Embryonic facial prominence (tissue), 1 donor: ENCODE measurements around the gene TUBA4B.
"Not testable (repeated sequence)": the region's sequence is repeated elsewhere in the genome, so short reads cannot be mapped to it uniquely, and the experiment has no call there.

Experiments
- DNase-seq: peaks from one replicate; pipeline ENCODE4 v3.0.0-alpha.2; 2016; ENCODE audit errors: extremely low spot score

Gene TUBA4B

DNA sequence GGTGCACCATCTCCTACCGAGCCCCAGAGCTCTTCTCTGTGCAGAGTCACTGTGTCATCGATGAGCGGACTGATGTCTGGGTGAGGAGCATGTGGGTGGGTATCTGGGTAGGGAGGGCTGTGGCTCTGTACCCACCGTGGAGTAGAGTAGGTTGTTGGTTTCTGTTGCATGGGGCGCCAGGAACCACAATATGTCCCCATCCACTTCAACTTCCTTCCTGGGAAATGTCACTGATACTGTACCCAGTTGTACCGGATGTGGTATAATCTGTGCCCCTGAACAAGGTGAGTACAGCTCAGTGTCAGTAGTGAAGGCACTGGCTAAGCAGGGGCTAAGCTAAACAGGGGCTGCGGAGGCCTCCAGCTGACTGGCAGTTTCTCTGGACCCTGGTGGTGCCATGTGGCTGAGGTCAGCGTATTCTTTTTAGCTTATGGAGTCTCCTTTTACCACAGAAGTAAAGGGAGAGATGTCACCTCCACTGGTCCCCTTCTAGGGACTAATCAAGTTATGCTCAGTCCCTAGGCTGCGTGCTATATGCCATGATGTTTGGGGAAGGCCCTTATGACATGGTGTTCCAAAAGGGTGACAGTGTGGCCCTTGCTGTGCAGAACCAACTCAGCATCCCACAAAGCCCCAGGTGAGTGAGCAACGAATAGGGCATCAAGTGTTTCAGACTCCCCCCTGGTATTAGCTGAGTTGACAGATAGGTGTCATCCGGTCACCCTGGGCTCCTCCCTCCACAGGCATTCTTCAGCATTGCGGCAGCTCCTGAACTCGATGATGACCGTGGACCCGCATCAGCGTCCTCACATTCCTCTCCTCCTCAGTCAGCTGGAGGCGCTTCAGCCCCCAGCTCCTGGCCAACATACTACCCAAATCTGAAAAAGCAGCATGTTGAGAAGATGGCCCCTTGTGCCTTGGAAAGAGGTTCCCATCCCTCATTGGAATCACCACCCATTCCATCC lies 5.1 kb upstream of the TUBA4B start:
- no peak for DNase-seq

DNA sequence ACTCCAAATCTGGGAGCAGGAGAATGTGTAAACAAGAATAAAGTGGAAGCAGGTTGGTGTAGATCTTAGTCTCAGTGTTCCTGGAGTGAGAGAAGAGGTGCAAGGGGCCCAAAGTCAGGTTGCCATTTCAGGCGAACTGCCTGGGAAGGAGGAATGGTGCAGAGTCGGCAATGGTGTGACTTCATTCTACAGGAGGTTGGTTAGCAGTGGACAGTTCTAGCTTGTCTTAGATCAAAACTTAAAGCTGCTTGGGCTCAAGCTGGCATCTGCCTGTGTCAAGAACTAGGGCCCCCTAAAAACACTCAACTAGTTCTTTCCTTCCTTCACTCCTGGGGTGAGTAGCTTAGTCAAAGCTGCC lies 4.2 kb upstream of the TUBA4B start:
- DNase-seq, result no peak

DNA sequence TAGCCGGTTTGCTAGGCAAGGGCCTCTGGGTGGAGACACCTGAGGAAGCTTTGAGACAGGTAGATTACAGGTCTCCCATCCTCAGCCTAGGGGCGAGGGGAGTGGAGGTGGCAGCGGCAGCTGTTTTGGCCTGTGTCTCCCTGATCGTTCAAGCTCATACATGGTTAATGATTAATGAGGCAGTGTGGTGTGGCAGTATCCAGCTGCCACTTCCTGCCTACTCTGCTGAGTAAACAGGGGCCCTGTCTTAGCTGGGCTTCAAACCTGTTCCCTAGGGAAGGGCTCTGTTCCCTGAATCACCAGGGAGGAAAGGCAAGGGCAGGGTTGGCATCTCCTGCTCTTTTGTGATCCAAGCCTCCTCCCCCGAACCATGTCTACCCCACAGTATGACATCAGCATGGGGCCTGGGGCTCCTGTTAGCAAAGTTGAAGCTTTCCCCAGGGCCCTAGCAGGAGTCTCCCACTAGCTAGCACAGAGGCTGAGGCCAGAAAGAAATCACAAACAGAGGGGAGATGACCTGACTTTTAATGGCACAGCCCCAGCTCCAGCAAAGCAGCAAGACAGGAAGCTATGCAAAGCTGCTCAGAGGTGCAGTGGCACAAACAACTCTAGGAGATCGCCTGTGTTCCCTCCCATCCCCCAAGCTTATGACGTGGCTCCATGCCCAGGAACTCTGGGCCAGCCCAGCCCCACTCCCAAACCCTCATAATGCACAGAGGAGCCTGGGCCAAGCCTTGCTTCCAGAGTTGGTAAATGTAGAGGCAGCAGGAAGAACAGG lies 3.7 kb upstream of the TUBA4B start:
- peak; percentile 18 for DNase-seq

DNA sequence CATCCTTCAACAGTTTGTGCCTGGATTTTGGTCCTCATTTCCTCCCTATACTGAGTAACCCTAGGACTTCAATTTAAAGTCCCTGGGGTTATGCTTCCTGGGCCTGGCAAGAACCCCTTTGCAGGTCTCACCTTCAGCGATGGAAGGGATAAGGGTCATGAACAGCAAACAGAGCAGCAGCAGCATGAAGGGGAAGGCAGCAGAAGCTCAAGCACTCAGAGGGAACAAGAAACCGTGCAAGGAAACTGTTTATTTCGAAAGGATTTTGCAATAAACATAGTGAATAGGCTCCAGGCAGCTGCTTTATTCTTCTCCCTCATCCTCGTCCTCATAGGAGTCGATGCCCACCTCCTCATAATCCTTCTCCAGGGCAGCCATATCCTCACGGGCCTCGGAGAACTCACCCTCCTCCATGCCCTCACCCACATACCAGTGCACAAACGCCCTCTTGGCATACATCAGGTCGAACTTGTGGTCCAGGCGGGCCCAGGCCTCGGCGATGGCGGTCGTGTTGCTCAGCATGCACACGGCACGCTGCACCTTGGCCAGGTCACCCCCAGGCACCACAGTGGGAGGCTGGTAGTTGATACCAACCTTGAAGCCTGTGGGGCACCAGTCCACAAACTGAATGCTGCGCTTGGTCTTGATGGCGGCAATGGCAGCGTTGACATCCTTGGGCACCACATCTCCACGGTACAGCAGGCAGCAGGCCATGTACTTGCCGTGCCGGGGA lies 2.8 kb upstream of the TUBA4B start:
- DNase-seq, result no peak

DNA sequence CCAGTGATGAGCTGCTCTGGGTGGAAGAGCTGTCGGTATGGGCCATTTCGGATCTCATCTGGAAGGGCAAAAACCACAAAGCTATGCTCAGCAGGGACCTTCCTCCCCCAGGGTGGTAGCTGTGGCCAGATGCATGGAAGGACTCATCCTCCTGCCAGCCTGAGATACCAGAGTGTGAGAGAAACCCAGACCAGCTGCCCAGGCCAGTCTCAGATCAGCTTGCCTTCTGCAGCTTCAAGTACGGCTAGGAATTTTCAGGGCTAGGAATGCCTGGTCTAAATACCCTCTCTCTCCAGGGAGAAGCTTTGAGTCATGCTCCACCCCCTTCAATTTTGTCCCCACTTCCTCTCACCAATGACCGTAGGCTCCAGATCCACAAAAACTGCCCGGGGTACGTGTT lies 1.4 kb upstream of the TUBA4B start:
- DNase-seq, result no peak

DNA sequence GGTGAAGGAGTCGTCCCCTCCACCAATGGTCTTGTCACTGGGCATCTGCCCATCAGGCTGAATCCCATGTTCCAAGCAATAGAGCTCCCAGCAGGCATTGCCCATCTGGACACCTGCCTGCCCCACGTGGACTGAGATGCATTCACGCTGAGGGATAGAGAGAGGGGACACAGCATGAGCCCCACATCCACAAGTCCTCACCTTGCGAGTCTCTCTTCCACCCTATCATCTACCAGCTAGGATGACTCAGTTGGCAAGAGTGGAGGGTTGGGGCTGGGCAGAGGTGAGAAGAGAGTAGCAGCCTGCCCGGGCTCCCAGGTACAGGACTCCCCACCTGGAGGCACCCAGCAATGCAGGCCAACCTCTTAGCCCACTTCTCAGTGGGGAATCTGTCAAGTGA lies 959 bp upstream of the TUBA4B start:
- no peak for DNase-seq

DNA sequence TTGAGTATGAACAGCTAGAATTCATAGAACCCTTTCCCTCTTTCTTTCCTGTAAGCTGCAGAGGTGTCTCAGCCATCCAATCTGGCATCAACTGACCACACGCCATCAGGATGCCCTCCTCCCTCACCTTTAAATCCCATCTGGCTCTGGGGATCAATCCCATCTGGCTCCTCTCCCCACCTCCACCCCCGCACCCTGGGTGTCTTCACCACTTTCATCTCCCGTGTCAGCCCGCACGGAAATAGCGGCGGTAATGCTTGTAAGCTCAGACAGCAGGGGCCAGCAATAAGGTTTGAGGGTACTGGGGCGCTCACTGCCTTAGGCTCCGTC lies 508 bp upstream of the TUBA4B start:
- no peak for DNase-seq

DNA sequence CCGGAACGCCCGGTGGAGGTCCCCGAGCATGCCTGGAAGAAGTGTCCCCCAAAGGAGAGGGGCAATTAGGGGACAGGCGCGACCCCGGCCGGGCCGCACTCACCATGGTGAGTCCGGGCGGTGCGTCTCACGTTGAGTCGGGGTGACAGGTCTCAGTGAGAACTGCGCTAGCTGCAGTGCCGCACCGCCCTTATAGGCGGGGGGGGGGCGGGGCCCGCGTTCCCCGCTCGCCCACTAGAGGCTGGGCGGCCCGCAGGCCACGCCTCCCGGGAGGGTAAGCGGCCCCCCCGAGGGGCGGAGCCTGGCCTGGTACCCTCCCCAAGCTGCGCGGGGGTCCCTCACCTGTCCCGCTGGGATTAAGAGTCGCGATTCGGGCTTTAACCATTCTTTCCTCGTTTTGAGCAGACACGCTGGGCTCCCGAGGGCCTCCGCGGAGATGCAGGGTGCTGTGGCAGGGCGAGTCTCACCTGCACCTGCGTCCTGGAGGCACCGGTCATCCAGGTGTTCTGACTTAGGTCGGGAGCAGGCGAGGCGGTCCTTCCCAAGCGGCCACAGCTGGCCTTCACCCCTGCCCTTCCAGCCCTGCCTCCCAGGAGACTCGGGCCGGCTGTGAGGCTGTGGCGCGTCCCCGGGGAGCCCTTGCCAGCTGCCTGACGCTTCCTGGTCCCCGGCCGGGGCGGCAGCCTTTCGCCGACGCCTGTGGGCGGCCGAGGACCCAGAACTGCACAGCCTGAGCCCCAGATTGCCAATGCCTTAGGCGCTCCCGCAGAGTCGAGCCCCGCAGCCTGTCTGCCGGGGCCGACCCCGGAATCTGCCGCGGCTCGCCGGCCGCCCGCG lies 928 bp downstream of the TUBA4B start, which contains the start of gene TUBA4A:
TUBA4A (minus strand) TSS at position 166 of the 837 bp plus-strand sequence; CDS start at position 106, 60 bp downstream.
- DNase-seq, result no peak

DNA sequence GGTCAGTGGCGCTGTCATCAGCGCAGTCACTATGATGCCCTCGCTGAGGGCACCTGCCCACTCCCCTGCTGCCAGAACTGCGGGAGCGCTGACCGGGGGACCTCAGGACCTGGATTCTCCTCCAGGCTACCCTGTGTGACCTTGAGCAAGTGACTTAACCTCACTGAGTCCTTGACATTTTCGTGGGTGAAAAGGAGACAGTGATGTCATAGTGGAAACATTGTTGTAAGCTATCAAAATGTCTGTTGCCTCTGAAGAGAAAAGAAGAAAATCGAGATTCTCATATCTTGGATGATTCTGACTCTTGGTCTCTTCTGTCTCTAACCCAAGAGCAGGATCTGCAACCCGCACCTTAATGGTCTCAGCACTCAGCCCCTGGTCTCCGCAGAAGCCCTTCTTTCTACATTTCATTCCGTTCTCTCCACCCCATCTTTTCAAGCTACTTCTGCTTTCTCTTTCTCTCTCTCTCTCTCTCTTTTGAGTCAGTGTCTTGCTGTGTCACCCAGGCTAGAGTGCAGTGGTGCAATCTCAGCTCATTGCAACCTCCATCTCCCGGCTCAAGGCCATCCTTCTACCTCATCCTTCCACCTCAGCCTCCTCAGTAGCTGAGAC lies 1.7 kb downstream of the TUBA4B start:
- no peak for DNase-seq

DNA sequence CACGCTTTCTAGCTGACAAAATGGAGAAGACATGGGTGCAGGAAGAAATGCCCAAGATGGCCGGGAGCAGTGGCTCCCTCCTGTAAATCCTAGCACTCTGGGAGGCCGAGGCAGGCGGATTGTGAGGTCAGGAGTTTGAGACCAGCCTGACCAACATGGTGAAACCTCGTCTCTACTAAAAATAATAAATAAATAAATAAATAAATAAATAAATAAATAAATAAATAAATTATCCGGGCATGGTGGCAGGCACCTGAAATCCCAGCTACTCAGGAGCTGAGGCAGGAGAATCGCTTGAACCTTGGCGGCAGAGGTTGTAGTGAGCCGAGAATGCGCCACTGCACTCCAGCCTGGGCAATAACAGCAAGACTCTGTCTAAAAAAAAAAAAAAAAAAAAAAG lies 5.9 kb downstream of the TUBA4B start:
- DNase-seq, result not testable (repeated sequence)

DNA sequence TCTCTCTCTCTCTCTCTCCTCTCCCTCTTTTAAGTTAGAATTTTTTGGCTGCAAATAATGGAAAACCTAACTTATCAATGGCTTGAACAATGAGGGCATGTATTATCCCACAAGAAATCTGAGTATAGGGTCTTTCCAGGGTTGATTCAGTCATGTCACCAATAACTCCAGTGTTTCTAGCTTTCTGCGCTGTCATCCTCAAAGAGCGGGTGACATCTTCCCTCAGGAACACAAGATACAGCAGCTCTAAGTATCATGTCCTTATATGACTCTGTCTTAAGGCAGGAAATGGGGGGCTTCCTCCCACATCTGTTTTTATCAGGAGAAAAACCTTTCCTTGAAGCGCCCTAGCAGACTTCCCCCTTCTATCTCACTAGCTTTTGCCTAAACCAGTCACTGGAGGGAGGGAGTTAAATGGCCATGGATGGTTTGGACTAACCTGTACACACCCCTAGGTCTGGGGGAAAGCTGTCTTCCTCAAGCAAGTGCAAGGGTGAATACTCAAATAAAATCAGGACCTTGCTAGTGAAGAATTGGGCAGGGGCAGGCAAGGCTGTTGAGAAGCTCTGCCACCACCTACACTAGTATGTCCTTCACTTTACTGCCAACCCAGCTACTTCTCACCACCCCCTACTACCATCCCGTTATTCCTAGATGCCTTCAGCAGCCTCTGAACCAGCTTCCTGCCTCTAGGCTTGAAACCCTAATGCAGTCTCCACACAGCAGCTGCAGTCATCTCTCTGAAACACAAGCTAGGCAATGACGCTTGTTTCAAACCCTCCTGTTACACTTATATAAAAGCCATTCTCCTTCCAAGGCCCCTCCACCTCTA lies 8.2 kb downstream of the TUBA4B start:
- no peak for DNase-seq

DNA sequence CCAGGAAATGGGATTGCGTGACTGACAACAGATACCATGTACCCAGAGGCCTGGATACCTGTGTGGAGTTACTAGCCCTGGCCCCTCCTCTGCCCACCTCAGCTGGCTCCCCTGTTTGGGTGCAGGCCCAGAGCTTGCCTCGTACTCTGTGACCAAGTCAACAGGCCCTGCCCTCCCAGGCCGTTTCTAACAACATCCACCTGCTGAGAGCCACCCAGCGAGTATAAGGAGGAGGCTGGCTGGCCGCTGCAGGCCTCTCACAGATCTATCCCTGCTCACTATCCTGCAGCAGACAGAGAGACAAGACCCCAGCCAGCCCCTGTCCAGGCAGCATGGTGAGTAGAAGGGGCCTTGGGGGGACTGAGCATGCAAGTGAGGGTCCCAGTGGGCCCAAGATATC lies 13.2 kb downstream of the TUBA4B start:
- DNase-seq, result no peak

DNA sequence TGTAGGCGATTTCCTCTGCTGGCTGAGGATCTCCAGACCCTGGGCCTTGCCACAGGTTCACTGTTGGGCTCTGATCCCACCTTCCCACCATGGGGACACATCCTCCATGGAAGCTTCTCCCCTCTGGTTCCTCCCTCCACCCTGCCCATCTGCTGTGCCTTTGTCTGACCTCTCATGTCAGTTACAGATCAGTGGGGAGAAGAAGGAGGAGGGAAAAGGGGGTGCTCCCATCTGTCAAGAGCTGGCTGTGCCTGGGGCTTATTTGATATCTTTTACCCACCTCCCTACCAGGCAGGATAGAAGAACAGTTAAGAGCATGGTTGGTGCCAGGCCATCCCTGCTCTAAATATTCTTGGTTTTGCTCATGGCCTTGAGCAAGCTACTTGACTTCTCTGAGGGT lies 13.8 kb downstream of the TUBA4B start:
- no peak for DNase-seq

DNA sequence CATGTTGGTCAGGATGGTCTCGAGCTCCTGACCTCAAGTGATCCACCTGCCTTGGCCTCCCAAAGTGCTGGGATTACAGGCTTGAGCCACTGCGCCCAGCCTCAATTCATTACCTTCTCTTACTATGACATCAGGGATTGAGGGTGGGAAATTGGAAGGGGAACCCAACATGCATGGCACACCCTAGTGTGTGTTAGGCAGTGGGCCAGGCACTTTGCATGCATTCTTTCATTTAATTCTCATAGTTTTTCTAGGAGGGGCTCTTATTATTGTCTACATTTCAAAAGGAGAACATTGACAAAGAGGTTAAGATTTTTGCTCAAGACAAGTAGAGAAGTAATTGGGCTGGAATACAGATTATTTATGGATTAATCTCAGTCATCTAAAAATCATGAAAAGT lies 15.3 kb downstream of the TUBA4B start:
- no peak for DNase-seq

DNA sequence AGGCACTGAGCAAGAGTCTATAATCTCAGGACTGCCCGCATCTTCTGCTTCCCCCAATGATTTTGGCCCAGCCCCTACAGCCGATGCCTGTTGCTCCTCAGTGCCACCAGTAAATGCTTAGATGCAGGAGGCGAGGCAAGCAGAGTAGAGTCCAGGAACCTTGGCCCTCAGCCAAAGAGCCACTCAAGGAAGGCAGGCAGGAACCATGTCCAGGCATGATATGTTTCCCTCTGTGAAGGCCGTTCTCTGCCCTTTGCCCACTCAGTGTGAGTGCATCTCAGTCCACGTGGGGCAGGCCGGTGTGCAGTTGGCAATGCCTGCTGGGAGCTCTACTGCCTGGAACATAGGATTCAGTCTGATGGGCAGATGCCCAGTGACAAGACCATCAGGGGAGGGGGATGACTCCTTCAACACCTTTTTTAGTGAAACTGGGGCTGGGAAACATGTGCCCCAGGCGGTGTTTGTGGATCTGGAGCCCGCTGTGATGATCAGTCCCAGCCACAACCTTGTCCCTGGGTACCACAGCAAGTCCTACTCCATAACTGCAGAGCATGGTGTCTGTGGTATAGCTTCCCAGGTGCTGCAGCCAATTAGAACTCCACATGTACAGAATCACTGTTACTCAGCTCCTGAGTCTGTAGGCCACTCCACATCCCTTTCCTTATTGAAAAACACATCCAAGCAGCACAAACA lies 16.5 kb downstream of the TUBA4B start:
- no peak for DNase-seq

DNA sequence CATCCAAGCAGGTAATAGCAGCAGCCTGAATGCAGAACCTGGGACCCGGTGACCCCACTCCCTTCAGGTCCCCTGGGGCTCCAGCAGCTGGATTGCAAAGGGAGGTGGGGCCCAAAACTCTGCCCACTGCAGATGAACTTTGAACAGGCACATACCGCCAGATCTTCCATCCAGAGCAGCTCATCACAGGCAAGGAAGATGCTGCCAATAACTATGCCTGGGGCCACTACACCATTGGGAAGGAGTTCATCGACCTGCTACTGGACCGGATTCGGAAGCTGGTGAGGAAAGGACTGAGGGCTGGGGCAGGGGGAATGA lies 17.0 kb downstream of the TUBA4B start:
- DNase-seq, result no peak

DNA sequence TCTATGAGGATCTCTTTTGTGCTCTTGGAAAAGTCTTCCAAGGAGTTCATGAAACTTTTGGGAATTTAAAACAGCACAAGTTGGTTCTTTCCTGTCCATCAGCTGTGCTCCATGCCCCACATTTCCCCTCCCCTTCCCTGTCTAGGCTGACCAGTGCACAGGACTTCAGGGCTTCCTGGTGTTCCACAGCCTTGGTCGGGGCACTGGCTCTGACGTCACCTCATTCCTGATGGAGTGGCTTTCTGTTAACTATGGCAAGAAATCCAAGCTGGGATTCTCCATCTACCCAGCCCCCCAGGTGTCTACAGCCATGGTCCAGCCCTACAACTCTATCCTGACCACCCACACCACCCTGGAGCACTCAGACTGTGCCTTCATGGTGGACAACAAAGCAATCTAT lies 18.0 kb downstream of the TUBA4B start:
- DNase-seq, result no peak

DNA sequence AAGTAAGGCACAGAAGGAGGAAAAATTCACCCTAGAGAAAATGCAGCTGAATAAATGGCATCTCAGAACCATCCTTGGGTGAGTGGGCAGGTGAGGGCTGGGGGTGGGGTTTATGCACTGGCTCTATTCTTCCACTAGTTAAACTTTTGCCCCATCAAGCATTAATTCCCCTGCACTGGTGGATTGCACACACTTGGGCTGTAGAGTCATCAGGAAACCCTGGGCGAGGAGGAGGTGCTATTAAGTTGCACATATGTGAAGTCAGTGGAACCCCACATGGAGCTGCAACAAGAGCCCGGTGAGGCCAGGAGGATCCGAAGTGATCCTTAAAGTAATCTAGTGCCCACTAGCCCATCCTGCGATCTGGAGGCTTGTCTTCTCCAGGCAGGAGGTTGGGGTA lies 19.3 kb downstream of the TUBA4B start:
- DNase-seq, result no peak

DNA sequence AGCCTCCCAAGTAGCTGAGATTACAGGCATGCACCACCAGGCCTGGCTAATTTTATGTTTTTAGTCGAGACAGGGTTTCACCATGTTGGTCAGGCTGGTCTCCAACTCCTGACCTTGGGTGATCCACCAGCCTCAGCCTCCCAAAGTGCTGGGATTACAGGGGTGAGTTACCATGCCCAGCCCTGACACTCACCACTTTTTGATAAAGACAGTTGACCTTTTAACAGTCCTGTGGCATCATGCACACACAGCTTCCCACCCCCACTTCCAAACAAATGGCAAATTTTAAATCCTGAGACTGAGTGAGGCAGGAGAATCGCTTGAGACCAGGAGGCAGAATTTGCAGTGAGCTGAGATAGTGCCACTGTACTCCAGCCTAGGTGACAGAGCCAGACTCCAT lies 20.0 kb downstream of the TUBA4B start:
- no peak for DNase-seq

DNA sequence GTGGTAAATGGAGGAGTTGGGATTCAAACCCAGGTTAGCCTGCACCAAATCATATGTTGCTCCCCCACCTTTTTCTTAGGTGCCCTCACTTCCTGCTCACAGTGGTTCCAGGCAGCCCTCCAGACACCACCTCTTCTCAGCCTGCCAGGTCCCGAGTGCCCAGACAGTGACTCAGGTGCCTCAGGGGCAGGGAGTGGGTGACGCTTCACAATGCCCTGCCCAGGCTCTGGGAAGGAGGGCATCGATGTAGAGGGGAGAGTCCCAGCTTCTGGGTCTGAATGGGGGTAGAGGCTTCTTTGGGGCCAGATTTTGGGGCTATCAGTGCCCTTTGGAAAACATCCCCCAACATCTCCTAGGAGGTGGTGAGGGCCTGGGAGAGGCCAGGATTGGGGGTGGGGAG lies 20.9 kb downstream of the TUBA4B start:
- no peak for DNase-seq
